PFSK-1 (cell line): ENCODE data around the gene PDGFD.

Source experiments
- FOXP2 ChIP-seq: optimal IDR thresholded peaks from 2 replicates; pipeline ENCODE3; 2011; ENCODE audit warnings: borderline replicate concordance, control low read depth, inconsistent platforms; ENCODE audit not compliant: insufficient read depth; ENCODE audit errors: extremely low read length, extremely low read depth
- POLR2AphosphoS5 ChIP-seq: IDR thresholded peaks from 2 replicates; pipeline ENCODE4 v1.6.1; 2012; ENCODE audit warnings: low read depth, mild to moderate bottlenecking, control low read depth, low read length, moderate library complexity
- SIN3A ChIP-seq: IDR thresholded peaks from 2 replicates; pipeline ENCODE4 v1.6.1; 2012; ENCODE audit warnings: mild to moderate bottlenecking, low read length, moderate library complexity, borderline replicate concordance; ENCODE audit not compliant: insufficient read depth
- TAF1 ChIP-seq: IDR thresholded peaks from 2 replicates; pipeline ENCODE4 v1.6.1; 2012; ENCODE audit warnings: low read length, control low read depth, borderline replicate concordance; ENCODE audit not compliant: insufficient read depth
- TF ChIP-seq, protein P1 (sequence below), 2 experiments: IDR thresholded peaks; 2 replicates each; pipeline versions ENCODE4 v1.6.1 to v1.8.0; 2011 to 2012; ENCODE audit warnings: low read depth in 2 of 2, low read length in 2 of 2, control low read depth in 1 of 2, inconsistent platforms in 1 of 2, mild to moderate bottlenecking in 1 of 2, moderate library complexity in 1 of 2; ENCODE audit not compliant: insufficient read depth in 1 of 2

PDGFD gene

DNA sequence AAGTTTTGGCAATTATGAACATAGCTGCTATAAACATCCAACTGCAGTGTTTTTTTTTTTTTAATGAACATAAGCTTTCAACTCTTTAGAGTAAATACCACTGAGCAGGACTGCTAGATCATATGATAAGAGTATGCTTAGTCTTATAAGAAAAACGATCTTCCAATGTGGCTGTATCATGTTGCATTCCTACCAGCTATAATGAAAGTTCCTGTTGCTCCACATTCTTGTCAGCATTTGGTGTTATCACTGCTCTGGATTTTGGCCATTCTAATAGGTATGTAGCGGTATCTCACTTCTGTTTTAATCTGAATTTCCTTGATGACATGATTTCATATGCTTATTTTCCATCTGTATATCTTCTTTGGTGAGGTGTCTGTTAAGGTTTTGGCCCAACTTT lies 50.4 kb downstream of the PDGFD start:
- no peak for TF ChIP-seq FOXP2

DNA sequence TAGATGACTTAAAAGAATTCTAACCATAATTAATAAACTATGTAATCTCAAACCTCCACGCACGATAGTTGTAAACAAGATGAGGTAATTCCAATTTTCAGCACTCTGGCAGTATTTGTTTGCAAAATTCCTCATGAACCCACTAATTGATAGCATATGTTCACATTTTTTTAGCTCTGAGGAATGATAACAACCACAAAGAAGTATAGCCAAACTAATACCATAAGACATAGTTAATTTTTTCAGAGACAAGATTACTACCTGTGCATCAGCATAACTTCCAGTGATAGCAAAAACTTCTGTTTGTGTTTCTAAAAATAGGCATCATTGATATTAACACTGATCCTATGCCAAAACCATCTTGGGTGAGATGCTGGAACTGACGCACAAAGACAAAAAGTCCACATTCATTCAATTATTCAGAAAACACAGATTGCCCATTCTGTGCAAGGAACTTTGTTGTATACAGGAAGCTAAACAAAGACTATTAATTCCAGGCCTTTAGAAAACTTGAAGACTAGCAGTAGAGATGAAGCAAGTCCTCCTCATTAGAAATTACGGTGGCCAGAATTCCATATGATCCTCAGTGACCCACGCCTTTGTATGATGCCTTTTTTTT lies 57.7 kb downstream of the PDGFD start:
- TF ChIP-seq TAF1 (no peak), FOXP2 (no peak), POLR2AphosphoS5 (no peak), SIN3A (no peak)
- TF ChIP-seq, protein P1, sequence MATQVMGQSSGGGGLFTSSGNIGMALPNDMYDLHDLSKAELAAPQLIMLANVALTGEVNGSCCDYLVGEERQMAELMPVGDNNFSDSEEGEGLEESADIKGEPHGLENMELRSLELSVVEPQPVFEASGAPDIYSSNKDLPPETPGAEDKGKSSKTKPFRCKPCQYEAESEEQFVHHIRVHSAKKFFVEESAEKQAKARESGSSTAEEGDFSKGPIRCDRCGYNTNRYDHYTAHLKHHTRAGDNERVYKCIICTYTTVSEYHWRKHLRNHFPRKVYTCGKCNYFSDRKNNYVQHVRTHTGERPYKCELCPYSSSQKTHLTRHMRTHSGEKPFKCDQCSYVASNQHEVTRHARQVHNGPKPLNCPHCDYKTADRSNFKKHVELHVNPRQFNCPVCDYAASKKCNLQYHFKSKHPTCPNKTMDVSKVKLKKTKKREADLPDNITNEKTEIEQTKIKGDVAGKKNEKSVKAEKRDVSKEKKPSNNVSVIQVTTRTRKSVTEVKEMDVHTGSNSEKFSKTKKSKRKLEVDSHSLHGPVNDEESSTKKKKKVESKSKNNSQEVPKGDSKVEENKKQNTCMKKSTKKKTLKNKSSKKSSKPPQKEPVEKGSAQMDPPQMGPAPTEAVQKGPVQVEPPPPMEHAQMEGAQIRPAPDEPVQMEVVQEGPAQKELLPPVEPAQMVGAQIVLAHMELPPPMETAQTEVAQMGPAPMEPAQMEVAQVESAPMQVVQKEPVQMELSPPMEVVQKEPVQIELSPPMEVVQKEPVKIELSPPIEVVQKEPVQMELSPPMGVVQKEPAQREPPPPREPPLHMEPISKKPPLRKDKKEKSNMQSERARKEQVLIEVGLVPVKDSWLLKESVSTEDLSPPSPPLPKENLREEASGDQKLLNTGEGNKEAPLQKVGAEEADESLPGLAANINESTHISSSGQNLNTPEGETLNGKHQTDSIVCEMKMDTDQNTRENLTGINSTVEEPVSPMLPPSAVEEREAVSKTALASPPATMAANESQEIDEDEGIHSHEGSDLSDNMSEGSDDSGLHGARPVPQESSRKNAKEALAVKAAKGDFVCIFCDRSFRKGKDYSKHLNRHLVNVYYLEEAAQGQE (IDR thresholded peaks at IDR 0.05; ENCODE audit: insufficient read depth in 1 of 2, low read depth in 2 of 2, low read length in 2 of 2), result no peak

DNA sequence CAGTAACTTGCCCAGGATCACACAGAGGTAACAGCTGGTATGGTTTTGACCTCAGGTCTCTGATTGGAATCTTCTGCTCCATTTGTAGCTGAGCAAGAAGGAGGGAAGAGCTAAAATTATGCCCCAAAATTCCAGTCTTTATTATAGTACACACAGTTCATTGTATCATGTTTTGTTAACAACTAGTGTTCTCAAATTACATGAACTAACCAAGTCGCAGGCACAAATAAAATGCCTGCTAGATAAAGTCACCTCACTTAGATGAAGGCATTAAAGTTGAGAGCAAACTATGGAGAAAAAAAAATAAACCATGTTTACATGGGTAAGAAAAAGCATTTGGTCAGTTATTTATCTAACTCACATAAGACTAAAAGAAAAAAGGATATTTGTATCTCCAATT lies 58.8 kb downstream of the PDGFD start:
- TF ChIP-seq, protein P1 (IDR thresholded peaks at IDR 0.05; ENCODE audit: insufficient read depth in 1 of 2, low read depth in 2 of 2, low read length in 2 of 2), result no peak
- TF ChIP-seq TAF1 (no peak), FOXP2 (no peak), SIN3A (no peak), POLR2AphosphoS5 (no peak)

DNA sequence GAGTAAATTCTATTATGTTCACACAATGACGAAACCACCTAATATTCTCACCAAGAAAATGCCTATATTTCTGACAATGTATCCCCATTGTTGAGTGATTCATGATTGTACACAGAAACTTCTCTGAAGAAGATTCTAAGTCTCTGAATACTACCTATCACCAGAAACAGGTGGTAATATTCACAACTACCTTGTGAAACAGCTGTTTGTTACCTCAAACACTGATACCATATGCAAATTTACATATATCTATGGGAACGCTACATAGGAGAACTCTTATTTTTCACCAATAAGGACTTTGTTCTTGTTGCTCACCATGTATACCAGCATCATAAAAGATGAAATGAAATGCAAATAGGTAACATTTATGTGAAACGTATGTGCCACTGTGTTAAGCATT lies 59.3 kb downstream of the PDGFD start:
- TF ChIP-seq, protein P1 (IDR thresholded peaks at IDR 0.05; ENCODE audit: insufficient read depth in 1 of 2, low read depth in 2 of 2, low read length in 2 of 2), result no peak
- TF ChIP-seq POLR2AphosphoS5 (no peak), TAF1 (no peak), FOXP2 (no peak), SIN3A (no peak)

DNA sequence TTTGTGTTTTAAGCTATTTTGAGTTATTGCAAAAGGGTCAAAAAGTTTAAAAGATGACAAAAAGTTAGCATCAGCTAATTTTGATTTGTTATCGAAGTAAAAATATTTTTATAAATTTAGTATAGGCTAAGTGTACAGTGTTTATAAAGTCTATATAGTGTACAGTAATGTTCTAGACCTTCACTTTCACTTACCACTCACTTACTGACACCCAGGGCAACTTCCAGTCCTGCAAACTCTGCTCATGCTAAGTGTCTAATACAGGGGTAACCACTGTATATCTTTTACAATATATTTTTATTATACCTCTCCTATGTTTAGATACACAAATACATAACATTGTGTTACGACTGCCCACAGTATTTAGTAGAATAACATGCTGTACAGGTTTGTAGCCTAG lies 59.7 kb downstream of the PDGFD start:
- TF ChIP-seq SIN3A (no peak), POLR2AphosphoS5 (no peak), TAF1 (no peak), FOXP2 (no peak)
- TF ChIP-seq, protein P1 (IDR thresholded peaks at IDR 0.05; ENCODE audit: insufficient read depth in 1 of 2, low read depth in 2 of 2, low read length in 2 of 2), result no peak

DNA sequence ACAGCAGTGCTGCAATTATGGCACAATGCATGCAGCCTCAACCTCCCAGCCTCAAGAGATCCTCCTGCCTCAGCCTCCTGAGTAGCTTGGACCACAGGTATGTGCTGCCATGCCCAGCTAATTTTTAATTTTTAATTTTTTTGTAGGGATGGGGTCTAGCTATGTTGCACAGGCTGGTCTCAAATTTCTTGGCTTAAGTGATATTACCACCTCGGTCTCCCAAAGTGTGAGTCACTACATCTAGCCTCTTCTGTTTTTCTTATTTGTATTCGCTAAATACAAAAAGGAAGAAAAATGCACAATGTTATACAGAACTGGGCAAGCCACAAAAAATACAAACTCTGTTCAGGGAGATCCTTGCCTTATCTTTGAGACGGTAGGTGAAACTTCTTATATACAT lies 65.4 kb downstream of the PDGFD start:
- no peak for TF ChIP-seq SIN3A
- no peak for TF ChIP-seq FOXP2
- TF ChIP-seq POLR2AphosphoS5, result no peak
- TF ChIP-seq, protein P1 (IDR thresholded peaks at IDR 0.05; ENCODE audit: insufficient read depth in 1 of 2, low read depth in 2 of 2, low read length in 2 of 2), result no peak
- TF ChIP-seq TAF1, result no peak
